ENCODE data around the gene CDK7. TPM values are rescaled to one million over a fixed set of nuclear protein-coding genes. Genes with fewer than 3 reads are reported as not detected.

Gene CDK7
- total and polyA plus RNA-seq, 9 of the 15 experiments (the other 6 are each of a cell fraction or from before 2014, with no cell fraction given), result 41.7 to 143 (median 65.3) TPM

DNA sequence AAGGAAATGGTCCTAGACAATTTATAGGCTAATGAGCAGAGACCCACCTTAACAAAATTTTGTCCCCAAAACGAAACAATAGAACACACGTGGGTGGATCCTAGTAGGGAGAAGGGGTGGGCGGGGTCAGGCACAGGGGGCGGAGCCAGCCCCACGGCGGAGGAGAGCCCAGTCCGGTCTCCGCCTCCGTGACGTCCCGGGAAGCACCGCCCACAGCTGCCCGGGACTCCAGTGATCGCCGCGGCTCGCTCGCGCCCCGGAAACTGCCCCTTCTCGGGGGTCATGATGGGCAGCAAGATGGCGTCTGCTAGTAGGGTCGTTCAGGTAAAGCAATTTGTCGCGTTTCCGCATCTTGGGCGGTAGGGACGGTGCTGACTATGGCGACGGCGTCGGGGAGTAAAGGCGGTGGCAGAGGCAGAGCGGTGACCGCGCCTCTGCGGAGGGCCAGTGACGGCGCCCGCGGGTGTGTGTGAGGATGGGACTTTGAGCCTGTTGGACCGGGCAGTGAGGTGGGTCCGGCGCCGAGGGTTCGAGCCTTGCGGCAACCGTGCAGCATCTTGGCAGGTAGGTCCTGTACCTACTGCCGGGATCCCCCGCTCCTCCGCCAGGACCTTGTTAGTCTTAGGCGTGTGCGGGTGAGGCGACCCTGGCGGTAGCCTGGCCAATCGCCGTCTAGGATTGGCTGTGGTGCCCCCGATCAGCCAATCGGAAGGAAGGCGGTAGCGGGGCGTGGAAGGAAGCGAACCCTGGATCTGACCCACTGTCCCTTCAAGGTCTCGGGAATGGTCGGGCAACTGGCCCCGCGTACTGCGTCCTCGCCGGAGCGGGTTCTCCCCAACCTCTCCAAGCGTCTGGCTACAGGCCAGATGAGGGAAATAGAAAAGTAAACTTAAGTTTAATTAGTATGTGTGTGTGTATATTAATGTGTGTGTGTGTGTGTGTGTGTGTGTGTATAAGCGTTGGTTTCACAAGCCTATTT is 16.8 kb upstream of the CDK7 start (continued):
- TF ChIP-seq, protein P1, sequence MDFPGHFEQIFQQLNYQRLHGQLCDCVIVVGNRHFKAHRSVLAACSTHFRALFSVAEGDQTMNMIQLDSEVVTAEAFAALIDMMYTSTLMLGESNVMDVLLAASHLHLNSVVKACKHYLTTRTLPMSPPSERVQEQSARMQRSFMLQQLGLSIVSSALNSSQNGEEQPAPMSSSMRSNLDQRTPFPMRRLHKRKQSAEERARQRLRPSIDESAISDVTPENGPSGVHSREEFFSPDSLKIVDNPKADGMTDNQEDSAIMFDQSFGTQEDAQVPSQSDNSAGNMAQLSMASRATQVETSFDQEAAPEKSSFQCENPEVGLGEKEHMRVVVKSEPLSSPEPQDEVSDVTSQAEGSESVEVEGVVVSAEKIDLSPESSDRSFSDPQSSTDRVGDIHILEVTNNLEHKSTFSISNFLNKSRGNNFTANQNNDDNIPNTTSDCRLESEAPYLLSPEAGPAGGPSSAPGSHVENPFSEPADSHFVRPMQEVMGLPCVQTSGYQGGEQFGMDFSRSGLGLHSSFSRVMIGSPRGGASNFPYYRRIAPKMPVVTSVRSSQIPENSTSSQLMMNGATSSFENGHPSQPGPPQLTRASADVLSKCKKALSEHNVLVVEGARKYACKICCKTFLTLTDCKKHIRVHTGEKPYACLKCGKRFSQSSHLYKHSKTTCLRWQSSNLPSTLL (IDR thresholded peaks at IDR 0.05), result no peak
- TF ChIP-seq, protein P2, sequence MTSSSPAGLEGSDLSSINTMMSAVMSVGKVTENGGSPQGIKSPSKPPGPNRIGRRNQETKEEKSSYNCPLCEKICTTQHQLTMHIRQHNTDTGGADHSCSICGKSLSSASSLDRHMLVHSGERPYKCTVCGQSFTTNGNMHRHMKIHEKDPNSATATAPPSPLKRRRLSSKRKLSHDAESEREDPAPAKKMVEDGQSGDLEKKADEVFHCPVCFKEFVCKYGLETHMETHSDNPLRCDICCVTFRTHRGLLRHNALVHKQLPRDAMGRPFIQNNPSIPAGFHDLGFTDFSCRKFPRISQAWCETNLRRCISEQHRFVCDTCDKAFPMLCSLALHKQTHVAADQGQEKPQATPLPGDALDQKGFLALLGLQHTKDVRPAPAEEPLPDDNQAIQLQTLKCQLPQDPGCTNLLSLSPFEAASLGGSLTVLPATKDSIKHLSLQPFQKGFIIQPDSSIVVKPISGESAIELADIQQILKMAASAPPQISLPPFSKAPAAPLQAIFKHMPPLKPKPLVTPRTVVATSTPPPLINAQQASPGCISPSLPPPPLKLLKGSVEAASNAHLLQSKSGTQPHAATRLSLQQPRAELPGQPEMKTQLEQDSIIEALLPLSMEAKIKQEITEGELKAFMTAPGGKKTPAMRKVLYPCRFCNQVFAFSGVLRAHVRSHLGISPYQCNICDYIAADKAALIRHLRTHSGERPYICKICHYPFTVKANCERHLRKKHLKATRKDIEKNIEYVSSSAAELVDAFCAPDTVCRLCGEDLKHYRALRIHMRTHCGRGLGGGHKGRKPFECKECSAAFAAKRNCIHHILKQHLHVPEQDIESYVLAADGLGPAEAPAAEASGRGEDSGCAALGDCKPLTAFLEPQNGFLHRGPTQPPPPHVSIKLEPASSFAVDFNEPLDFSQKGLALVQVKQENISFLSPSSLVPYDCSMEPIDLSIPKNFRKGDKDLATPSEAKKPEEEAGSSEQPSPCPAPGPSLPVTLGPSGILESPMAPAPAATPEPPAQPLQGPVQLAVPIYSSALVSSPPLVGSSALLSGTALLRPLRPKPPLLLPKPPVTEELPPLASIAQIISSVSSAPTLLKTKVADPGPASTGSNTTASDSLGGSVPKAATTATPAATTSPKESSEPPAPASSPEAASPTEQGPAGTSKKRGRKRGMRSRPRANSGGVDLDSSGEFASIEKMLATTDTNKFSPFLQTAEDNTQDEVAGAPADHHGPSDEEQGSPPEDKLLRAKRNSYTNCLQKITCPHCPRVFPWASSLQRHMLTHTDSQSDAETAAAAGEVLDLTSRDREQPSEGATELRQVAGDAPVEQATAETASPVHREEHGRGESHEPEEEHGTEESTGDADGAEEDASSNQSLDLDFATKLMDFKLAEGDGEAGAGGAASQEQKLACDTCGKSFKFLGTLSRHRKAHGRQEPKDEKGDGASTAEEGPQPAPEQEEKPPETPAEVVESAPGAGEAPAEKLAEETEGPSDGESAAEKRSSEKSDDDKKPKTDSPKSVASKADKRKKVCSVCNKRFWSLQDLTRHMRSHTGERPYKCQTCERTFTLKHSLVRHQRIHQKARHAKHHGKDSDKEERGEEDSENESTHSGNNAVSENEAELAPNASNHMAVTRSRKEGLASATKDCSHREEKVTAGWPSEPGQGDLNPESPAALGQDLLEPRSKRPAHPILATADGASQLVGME (CRISPR knock-in tag; IDR thresholded peaks at IDR 0.05), result no peak
- TF ChIP-seq, protein P3, sequence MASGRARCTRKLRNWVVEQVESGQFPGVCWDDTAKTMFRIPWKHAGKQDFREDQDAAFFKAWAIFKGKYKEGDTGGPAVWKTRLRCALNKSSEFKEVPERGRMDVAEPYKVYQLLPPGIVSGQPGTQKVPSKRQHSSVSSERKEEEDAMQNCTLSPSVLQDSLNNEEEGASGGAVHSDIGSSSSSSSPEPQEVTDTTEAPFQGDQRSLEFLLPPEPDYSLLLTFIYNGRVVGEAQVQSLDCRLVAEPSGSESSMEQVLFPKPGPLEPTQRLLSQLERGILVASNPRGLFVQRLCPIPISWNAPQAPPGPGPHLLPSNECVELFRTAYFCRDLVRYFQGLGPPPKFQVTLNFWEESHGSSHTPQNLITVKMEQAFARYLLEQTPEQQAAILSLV (tag; IDR thresholded peaks at IDR 0.05), result no peak
- no peak for TF ChIP-seq POLR3G (IDR thresholded peaks at IDR 0.05; ENCODE audit: extremely low read depth, insufficient read length, insufficient replicate concordance)
- peak; percentile 23; the same call in 1 of the 2 replicates for TF ChIP-seq TGIF2 (CRISPR knock-in tag; IDR thresholded peaks at IDR 0.05)
- no peak for TF ChIP-seq HCFC1 (IDR thresholded peaks at IDR 0.05; ENCODE audit: low read depth, low read length)
- TF ChIP-seq NCOA6 (IDR thresholded peaks at IDR 0.05), result no peak
- TF ChIP-seq NR2C1 (IDR thresholded peaks at IDR 0.05), result peak; percentile 78
- peak; percentile 72 for TF ChIP-seq NR2C1 (tag; IDR thresholded peaks at IDR 0.05)
- TF ChIP-seq, protein P4, sequence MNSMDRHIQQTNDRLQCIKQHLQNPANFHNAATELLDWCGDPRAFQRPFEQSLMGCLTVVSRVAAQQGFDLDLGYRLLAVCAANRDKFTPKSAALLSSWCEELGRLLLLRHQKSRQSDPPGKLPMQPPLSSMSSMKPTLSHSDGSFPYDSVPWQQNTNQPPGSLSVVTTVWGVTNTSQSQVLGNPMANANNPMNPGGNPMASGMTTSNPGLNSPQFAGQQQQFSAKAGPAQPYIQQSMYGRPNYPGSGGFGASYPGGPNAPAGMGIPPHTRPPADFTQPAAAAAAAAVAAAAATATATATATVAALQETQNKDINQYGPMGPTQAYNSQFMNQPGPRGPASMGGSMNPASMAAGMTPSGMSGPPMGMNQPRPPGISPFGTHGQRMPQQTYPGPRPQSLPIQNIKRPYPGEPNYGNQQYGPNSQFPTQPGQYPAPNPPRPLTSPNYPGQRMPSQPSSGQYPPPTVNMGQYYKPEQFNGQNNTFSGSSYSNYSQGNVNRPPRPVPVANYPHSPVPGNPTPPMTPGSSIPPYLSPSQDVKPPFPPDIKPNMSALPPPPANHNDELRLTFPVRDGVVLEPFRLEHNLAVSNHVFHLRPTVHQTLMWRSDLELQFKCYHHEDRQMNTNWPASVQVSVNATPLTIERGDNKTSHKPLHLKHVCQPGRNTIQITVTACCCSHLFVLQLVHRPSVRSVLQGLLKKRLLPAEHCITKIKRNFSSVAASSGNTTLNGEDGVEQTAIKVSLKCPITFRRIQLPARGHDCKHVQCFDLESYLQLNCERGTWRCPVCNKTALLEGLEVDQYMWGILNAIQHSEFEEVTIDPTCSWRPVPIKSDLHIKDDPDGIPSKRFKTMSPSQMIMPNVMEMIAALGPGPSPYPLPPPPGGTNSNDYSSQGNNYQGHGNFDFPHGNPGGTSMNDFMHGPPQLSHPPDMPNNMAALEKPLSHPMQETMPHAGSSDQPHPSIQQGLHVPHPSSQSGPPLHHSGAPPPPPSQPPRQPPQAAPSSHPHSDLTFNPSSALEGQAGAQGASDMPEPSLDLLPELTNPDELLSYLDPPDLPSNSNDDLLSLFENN (IDR thresholded peaks at IDR 0.05; ENCODE audit: low read depth in 2 of 2, low read length in 2 of 2), result no peak
- no peak for TF ChIP-seq BCL6 (CRISPR knock-in tag; IDR thresholded peaks at IDR 0.05)
- no peak for TF ChIP-seq CHD1 (IDR thresholded peaks at IDR 0.05; ENCODE audit: low read length)
- no peak for TF ChIP-seq ZNF780A (CRISPR knock-in tag; IDR thresholded peaks at IDR 0.05)

Data from K562 (cell line).